Measurements from ENCODE around the gene SPDYC.

SPDYC gene

GRCh38 chr11:65214212-65214845 lies 44.3 kb downstream of the SPDYC start:
- H3K27me3 Mint-ChIP-seq, result peaks cover 5% of the 10 kb centered on the region
- H3K4me3 Mint-ChIP-seq, result no peak overlapping the region
- ATAC-seq, result no peak
- peaks cover 4% of the 10 kb centered on the region for H3K9me3 Mint-ChIP-seq
- no peak overlapping the region for H3K27ac Mint-ChIP-seq
- H3K4me1 Mint-ChIP-seq, result peaks cover 26% of the 10 kb centered on the region
- H3K36me3 Mint-ChIP-seq, result peaks cover 35% of the 10 kb centered on the region

GRCh38 chr11:65215441-65216076 lies 45.5 kb downstream of the SPDYC start:
- Mint-ChIP-seq H3K27me3 (peaks cover 5% of the 10 kb centered on the region), H3K9me3 (peaks cover 4% of the 10 kb centered on the region), H3K4me1 (peaks cover 26% of the 10 kb centered on the region), H3K36me3 (peaks cover 23% of the 10 kb centered on the region), H3K27ac (peak overlapping the region; percentile 44), H3K4me3 (peak overlapping the region; percentile 55)
- ATAC-seq, result no peak

GRCh38 chr11:65216830-65217229 lies 46.8 kb downstream of the SPDYC start:
- Mint-ChIP-seq H3K9me3 (peaks cover 4% of the 10 kb centered on the region), H3K4me3 (no peak overlapping the region), H3K36me3 (peaks cover 12% of the 10 kb centered on the region), H3K27me3 (peaks cover 5% of the 10 kb centered on the region), H3K4me1 (peaks cover 26% of the 10 kb centered on the region), H3K27ac (no peak overlapping the region)
- no peak for ATAC-seq

GRCh38 chr11:65217441-65218423 lies 47.7 kb downstream of the SPDYC start:
- H3K27me3 Mint-ChIP-seq, result peaks cover 5% of the 10 kb centered on the region
- peaks cover 4% of the 10 kb centered on the region for H3K9me3 Mint-ChIP-seq
- peaks cover 6% of the 10 kb centered on the region for H3K36me3 Mint-ChIP-seq
- H3K27ac Mint-ChIP-seq, result no peak overlapping the region
- ATAC-seq, result no peak
- peaks cover 26% of the 10 kb centered on the region for H3K4me1 Mint-ChIP-seq
- H3K4me3 Mint-ChIP-seq, result no peak overlapping the region

- Mint-ChIP-seq H3K4me3 (no peak overlapping the region), H3K4me1 (peaks cover 22% of the 10 kb centered on the region)
- no peak for ATAC-seq
These were observed 48.4 kb downstream of the SPDYC start for GRCh38 chr11:65218446-65218845.

GRCh38 chr11:65219930-65220213 lies 49.8 kb downstream of the SPDYC start:
- ATAC-seq, result no peak
- Mint-ChIP-seq H3K27ac (no peak overlapping the region), H3K27me3 (peaks cover 5% of the 10 kb centered on the region), H3K36me3 (peaks cover 6% of the 10 kb centered on the region), H3K4me1 (peaks cover 9% of the 10 kb centered on the region), H3K9me3 (peaks cover 4% of the 10 kb centered on the region), H3K4me3 (no peak overlapping the region)

More at GRCh38 chr11:65218446-65218845, 48.4 kb downstream of the SPDYC start:
- peaks cover 5% of the 10 kb centered on the region for H3K27me3 Mint-ChIP-seq
- H3K27ac Mint-ChIP-seq, result no peak overlapping the region
- peaks cover 6% of the 10 kb centered on the region for H3K36me3 Mint-ChIP-seq
- H3K9me3 Mint-ChIP-seq, result peaks cover 4% of the 10 kb centered on the region

GRCh38 chr11:65221026-65221425 lies 51.0 kb downstream of the SPDYC start:
- no peaks in the 10 kb centered on the region for H3K36me3 Mint-ChIP-seq
- H3K9me3 Mint-ChIP-seq, result no peaks in the 10 kb centered on the region
- peaks cover under 1% of the 10 kb centered on the region for H3K27me3 Mint-ChIP-seq
- no peak overlapping the region for H3K27ac Mint-ChIP-seq
- ATAC-seq, result no peak
- no peak overlapping the region for H3K4me3 Mint-ChIP-seq
- H3K4me1 Mint-ChIP-seq, result peaks cover 13% of the 10 kb centered on the region
